Esophagus muscularis mucosa (tissue), 4 donors: ENCODE measurements around the gene PLEKHA7. TPM values are rescaled to one million over a fixed set of nuclear protein-coding genes. Genes with fewer than 3 reads are reported as not detected.

ENCODE experiments used
- DNase-seq: peaks from one replicate; pipeline ENCODE4 v3.0.0-alpha.2; 2017; ENCODE audit errors: extremely low spot score
- H3K27ac ChIP-seq, 4 donors: fragments of 200-600 bp; sonication (generic); replicated peaks in 1 of 4; 1 replicate in 3 of 4; 2 replicates in 1 of 4; pipeline ENCODE4 v1.5.1; 2016 to 2019; ENCODE audit warnings: mild to moderate bottlenecking in 1 of 4
- H3K27me3 ChIP-seq, 4 donors: fragments of 200-600 bp; sonication (generic); one replicate each; pipeline versions ENCODE4 v1.5.1 to v1.6.0; 2016 to 2019
- H3K36me3 ChIP-seq, 4 donors: fragments of 200-600 bp; sonication (generic); one replicate each; pipeline ENCODE4 v1.5.1; 2016 to 2019
- H3K4me1 ChIP-seq, 4 donors: fragments of 200-600 bp; sonication (generic); one replicate each; pipeline ENCODE4 v1.5.1; 2016 to 2019
- H3K4me3 ChIP-seq, 4 donors: fragments of 200-600 bp; sonication (generic); 1 replicate in 2 of 4; 2 replicates in 2 of 4; pipeline ENCODE4 v1.5.1; 2016 to 2019; ENCODE audit warnings: mild to moderate bottlenecking in 4 of 4, moderate library complexity in 1 of 4
- H3K9me3 ChIP-seq, 4 donors: fragments of 200-600 bp; sonication (generic); 1 replicate in 3 of 4; 2 replicates in 1 of 4; pipeline ENCODE4 v1.5.1; 2016 to 2019
- CTCF ChIP-seq, 3 experiments: fragments of 200-600 bp in 2 of 3; fragments of 450-650 bp in 1 of 3; sonication (generic) in 2 of 3; IDR thresholded peaks; one replicate each; pipeline ENCODE4 v1.5.1; 2017 to 2019; ENCODE audit warnings: antibody characterized with exemption in 3 of 3, mild to moderate bottlenecking in 2 of 3, moderate library complexity in 1 of 3
- EP300 ChIP-seq: sonication (generic); formaldehyde crosslinking; IDR thresholded peaks from one replicate; pipeline ENCODE4 v1.6.1; 2017; ENCODE audit warnings: antibody characterized with exemption
- POLR2A ChIP-seq: fragments of 450-650 bp; IDR thresholded peaks from one replicate; pipeline ENCODE4 v1.6.1; 2017; ENCODE audit warnings: antibody characterized with exemption, moderate library complexity, mild to moderate bottlenecking, low read depth
- POLR2AphosphoS5 ChIP-seq, 2 donors: sonication (generic); formaldehyde crosslinking; IDR thresholded peaks; one replicate each; pipeline ENCODE4 v1.6.1; 2017; ENCODE audit warnings: antibody characterized with exemption in 2 of 2
- WGBS: methylation state at CpG from one replicate; pipeline ENCODE4 v1.1.5; 2018; 5-methylcytosine and 5-hydroxymethylcytosine counted together
- intact Hi-C: fragments of 100-400 bp; cut with DNase I; formaldehyde crosslinking; loops from one replicate; pipeline ENCODE4 v1.15.1; 2023
- total RNA-seq, 4 donors: library from RNA; depleted of rRNA; stranded (reverse); fragments of >200 nt; gene quantifications; one replicate each; pipeline versions ENCODE4 v1.1.0 to v1.2.1, GENCODE V29; 2016

PLEKHA7 gene
- total RNA-seq, 4 donors from 2014 or later = 5.8 to 9.1 (median 7.7) TPM

GRCh38 chr11:16857186-16857585 is 157.0 kb downstream of the PLEKHA7 start:
- no peaks in the 10 kb centered on the region for H3K9me3 ChIP-seq
- H3K4me3 ChIP-seq = no peak overlapping the region
- no peak for DNase-seq
- H3K36me3 ChIP-seq = peaks cover 0 to 15% (median 8%) of the 10 kb centered on the region in 4 donors
- H3K27ac ChIP-seq = no peak overlapping the region
- 90% methylated on average over 2 of the region's 4 CpGs for WGBS
- intact Hi-C loops = no loop called here
- H3K4me1 ChIP-seq = peaks cover 0 to 13% (median 2%) of the 10 kb centered on the region in 4 donors
- no peaks in the 10 kb centered on the region for H3K27me3 ChIP-seq
- TF ChIP-seq CTCF (IDR thresholded peaks at IDR 0.05) = no peak
- no peak for TF ChIP-seq POLR2AphosphoS5 (IDR thresholded peaks at IDR 0.05)
- TF ChIP-seq EP300 = no peak
- TF ChIP-seq POLR2A = no peak

- DNase-seq = no peak
- no peaks in the 10 kb centered on the region for H3K9me3 ChIP-seq
- no peak overlapping the region for H3K27ac ChIP-seq
- H3K4me3 ChIP-seq = no peak overlapping the region
- WGBS = 96% methylated on average over 3 of the region's 3 CpGs
- TF ChIP-seq POLR2AphosphoS5 (IDR thresholded peaks at IDR 0.05) (no peak), CTCF (IDR thresholded peaks at IDR 0.05) (no peak), POLR2A (no peak), EP300 (no peak)
- H3K27me3 ChIP-seq = no peaks in the 10 kb centered on the region
- intact Hi-C loops = no loop called here
- peaks cover 0 to 13% (median 0%) of the 10 kb centered on the region in 4 donors for H3K4me1 ChIP-seq
- H3K36me3 ChIP-seq = peaks cover 0 to 24% (median 8%) of the 10 kb centered on the region in 4 donors
Observed at GRCh38 chr11:16856022-16856471, 158.2 kb downstream of the PLEKHA7 start.

- Histone ChIP-seq H3K36me3 (peaks cover 0 to 34% (median 18%) of the 10 kb centered on the region in 4 donors), H3K27ac (no peak overlapping the region), H3K4me3 (no peak overlapping the region), H3K27me3 (no peaks in the 10 kb centered on the region), H3K4me1 (peaks cover 0 to 13% (median 0%) of the 10 kb centered on the region in 4 donors), H3K9me3 (no peaks in the 10 kb centered on the region)
- intact Hi-C loops = no loop called here
- TF ChIP-seq POLR2AphosphoS5 (IDR thresholded peaks at IDR 0.05) (no peak), EP300 (no peak), POLR2A (no peak), CTCF (IDR thresholded peaks at IDR 0.05) (no peak)
- WGBS = 95% methylated on average over 4 of the region's 4 CpGs
- no peak for DNase-seq
Observed at GRCh38 chr11:16854979-16855378, 159.2 kb downstream of the PLEKHA7 start.

- peaks cover 0 to 39% (median 22%) of the 10 kb centered on the region in 4 donors for H3K36me3 ChIP-seq
- no peak for DNase-seq
- TF ChIP-seq CTCF (IDR thresholded peaks at IDR 0.05) (no peak), POLR2AphosphoS5 (IDR thresholded peaks at IDR 0.05) (no peak)
- no peak overlapping the region for H3K4me3 ChIP-seq
- peaks cover 0 to 13% (median 0%) of the 10 kb centered on the region in 4 donors for H3K4me1 ChIP-seq
- H3K27me3 ChIP-seq = no peaks in the 10 kb centered on the region
- intact Hi-C loops = no loop called here
- no peaks in the 10 kb centered on the region for H3K9me3 ChIP-seq
- no peak overlapping the region for H3K27ac ChIP-seq
- WGBS = 78% methylated on average over 2 of the region's 2 CpGs
Observed at GRCh38 chr11:16853859-16854258, 160.4 kb downstream of the PLEKHA7 start.

GRCh38 chr11:16853266-16853665 is 160.9 kb downstream of the PLEKHA7 start:
- H3K4me1 ChIP-seq = peaks cover 0 to 13% (median 0%) of the 10 kb centered on the region in 4 donors
- H3K27me3 ChIP-seq = no peaks in the 10 kb centered on the region
- TF ChIP-seq POLR2AphosphoS5 (IDR thresholded peaks at IDR 0.05) (no peak), CTCF (IDR thresholded peaks at IDR 0.05) (no peak), EP300 (no peak), POLR2A (no peak)
- no peaks in the 10 kb centered on the region for H3K9me3 ChIP-seq
- H3K4me3 ChIP-seq = no peak overlapping the region
- no peak overlapping the region for H3K27ac ChIP-seq
- WGBS = 92% methylated on average over 1 of the region's 1 CpG
- no peak for DNase-seq
- intact Hi-C loops = no loop called here
- H3K36me3 ChIP-seq = peaks cover 0 to 39% (median 22%) of the 10 kb centered on the region in 4 donors
